HG03108 (cell line): ENCODE measurements around the gene RNU6-8.

Experiments
- ATAC-seq: cut with Tn5 transposase; IDR thresholded peaks from one replicate; pipeline ENCODE4 v1.9.1; 2021; ENCODE audit warnings: moderate library complexity; ENCODE audit not compliant: unreplicated experiment

RNU6-8 gene

DNA sequence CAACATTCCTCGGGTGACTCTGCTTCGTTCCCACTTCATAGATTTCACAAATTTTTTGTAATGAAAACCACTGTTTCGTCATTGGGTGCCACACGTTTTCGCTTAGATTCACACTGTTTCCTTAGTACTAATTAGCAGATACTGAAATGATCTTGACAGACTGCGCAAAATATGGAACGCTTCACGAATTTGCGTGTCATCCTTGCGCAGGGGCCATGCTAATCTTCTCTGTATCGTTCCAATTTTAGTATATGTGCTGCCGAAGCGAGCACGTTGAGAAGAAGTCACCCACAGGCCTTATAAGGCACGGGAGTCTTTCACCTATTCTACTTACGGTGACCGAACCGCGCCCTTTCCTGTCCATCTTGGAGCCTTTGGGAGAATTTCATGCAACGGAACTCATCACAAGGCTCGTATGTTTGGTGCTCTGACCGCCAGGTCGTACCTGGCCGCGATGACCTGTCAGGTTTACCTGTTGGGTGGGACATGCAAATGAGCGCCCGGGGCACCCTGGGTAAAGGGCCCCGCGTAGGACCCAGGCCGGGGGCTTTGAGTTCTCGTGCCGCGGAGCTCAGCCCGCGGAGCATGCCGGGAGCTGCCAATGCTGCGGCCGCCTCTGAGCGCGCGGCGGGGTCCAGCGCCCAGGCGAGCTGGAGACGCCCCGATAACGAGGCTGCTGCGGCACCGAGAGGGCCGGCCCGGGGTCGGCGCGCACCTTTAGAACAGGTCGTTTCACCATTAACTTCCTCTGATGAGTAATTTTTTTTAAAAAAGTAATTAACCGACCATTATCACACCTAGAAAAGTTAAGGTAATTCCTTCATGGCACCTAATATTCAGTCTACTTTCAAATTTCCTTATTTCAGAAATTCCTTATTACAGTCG is at the start of gene RNU6-8:
Gene RNU6-8, minus strand, starts transcription at position 272 of the 885 bp plus-strand sequence.
- ATAC-seq, result peak; percentile 53

DNA sequence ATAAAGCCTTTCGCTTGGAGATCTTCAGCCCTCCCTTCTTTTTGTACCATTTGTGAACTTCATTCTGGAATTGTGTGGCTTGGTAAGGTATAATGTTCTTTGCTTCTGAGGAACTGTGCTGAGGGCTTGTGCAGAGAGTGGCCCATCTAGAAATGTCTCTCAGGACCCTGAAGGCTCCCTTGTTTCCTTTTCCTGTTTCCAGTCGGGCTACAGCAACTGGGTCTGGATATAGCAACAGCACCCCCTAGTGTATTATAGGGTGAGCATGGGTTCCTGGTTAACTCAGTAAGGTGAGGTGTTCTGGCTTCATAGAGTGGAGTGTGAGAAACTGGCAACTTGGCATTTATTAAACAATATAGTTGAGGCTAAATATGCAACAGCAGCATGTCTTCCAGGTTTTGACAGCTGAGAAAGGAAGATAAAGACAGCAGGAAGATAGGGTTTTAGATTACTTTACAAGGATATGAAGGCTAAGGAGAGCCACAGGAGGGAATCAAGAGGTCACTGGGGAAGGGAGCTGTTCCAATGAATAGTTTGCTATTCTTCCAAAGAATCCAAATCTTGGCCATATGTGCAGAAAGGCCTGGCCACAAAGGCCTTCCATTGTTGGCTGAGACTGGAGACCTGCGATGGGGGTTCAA is 49.1 kb upstream of the RNU6-8 start:
- peak; percentile 62 for ATAC-seq

DNA sequence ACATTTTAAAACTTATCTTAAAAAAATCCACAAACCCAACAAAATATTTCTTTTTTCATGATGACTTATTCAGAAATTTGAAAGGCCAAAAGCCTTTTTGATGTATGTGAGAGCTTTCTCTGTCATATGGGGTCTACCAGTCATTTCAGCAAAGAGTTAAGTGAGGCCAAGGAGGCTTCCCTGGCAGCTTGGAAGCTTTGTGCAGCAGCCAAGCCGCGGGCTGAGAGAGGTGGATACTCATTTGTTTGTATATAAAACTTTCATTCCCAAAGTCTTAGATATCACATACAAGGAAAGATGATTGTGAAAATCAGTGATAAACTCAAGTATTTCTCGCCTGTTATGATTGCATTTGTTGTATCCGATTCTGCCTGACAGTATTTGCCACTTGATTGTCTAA is 48.5 kb upstream of the RNU6-8 start:
- ATAC-seq, result no peak

DNA sequence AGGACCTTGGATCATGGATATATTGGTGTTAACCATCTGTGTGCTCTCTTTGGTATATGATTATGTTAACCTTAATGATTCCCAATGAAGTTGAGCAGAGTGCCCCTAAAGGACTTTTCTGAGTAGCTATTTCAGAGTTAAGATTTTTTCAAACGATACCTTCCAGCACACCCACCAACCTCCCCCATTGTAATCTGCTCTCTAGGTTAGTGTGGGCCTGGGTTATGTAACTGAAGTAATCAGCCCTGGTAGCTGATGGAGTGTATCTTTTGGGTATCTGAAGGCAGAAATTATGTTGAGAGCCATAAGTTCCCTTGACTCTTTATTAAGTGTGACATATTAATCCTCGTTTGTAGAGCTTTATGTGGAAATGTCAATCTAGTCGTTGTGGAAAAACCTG is 47.6 kb upstream of the RNU6-8 start:
- no peak for ATAC-seq

DNA sequence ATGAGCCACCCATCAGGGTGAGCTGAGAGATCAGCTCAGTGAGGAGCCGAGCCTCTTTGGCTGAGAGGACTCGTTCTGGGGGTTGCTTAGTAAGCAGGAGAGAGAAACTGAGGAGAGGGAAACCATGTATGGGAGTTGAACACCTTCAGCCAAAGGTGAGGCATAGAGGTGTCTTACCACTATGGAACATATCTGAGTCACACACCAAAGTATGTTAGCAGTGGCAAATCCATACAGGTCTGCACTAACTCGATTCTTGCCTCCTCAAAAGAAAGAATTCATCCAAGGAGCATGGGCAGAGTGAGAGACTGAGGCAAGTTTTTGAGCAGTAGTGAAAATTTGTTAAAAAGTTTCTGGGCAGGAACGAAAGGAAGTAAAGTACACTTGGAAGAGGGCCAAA is 46.7 kb upstream of the RNU6-8 start:
- no peak for ATAC-seq

DNA sequence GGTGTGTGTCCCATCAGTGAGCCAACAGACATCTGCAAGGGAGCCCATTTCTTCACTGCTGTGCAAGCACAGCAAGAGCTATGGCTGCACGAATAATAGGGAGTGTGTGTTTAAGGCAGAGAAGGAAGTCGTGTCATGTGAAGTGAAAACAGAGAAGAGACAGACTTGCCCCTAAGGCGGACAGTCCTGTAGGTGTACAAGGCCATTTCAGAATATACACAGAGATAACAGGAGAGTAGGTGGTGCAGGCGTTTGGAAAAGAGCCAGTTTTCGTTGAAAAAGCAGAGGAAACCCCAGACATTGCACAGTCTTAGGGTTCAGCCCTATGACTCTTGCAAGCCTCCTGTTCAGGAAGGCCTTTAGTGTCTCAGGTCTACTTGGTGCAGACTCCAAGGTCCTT is 46.3 kb upstream of the RNU6-8 start:
- no peak for ATAC-seq

DNA sequence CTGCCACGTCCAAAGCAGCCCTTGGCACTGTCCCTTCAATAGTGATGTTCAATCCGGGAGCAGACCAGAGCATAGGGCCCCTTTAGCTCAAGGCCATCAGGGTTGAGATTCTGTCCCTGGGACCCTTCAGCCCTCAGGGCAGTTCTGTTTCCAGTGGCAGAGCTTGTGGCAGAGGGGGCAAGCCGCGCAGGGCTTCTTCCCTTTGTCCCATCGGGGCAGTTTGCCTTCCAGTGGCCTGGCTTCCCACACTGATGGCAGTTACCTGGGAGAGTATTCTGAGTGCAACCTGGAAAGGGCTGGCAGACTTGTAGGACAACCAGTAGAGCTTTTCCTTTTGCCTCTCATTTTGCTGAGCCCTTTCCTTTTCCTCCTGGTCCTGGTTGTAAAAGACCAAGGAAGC is 43.7 kb upstream of the RNU6-8 start:
- ATAC-seq, result no peak

DNA sequence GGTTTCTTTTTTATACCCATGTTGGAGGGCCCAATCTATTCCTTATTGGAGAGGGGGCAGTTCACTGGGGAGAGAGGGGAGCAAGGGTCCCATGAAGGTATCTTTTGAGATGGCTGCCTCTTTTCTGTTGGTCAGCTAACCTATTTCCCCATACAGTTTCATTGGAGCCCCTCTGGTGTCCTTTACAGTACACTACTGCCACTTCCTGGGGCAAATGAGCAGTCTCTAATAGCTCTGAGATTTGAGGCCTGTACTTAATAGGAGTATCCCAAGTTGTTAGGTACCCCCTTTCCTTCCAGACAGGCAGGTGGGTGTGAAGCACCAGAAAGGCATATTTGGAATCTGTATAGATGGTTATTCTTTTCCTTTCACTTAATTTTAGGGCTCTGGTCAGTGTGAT is 41.3 kb upstream of the RNU6-8 start:
- no peak for ATAC-seq

DNA sequence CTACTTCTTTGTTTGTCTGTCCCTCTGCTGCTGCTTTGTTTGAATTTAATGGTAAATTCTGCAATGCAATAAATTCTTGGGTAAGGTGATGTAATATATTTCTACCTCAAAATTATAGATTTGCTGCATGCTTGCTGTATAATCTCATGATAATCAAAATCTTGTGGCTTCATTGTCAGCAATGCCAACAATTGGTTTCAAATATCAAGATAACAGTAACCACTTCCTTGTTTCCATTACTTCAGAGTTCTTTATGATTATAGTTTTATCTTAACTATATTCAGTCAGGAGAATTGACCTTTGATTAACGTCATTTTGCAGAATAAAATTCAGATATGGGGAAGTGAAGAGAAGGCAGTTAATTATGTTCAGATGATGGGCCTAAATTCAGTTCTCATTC is 30.2 kb upstream of the RNU6-8 start:
- no peak for ATAC-seq

DNA sequence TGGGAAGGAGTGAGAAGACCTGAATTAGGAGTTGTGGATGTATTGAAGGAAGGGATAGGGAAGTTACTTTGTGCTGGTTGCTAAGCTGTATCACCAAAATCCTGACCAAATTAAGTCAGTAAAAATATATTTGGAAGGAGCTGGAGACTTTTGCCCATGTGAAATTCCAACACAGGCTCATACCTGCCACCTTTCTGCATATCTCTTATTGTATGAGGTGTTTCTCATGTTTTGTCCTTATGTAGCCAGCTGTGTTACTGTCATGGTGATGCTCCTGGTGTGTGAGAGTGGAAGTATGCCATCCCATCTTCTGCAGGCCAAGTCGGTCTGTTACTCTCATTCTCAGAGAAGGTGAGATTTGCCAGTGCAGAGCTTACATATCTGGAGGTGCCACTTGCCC is 29.4 kb upstream of the RNU6-8 start:
- ATAC-seq, result no peak

DNA sequence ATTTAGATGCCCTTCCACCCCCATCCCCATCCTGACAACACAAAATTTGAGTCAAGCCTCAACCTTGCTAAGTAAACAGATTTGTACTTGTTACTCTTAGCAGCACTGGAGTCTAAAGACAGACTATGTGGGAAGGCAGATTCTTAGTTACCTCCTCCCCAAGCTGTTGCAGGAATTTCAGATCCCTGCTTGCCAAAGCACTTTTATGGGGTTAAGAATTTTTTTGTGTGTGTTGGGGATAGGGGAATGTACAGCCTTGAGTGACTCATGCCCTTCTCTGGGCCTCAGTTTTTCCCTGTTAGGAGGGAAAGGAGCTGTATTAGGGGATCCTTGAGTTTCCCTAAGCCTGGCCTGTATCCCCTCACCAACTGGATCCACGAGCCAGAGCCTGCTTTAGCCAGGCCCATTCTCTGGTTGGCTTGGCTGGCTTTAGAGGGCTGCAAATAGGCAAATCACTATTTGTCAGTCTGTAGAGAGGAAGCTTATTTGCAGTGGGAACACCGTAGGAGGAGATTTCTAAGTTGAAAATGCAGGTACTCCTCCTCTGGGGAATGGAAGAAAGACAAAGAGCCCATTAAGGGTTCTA is 27.7 kb upstream of the RNU6-8 start:
- ATAC-seq, result no peak

DNA sequence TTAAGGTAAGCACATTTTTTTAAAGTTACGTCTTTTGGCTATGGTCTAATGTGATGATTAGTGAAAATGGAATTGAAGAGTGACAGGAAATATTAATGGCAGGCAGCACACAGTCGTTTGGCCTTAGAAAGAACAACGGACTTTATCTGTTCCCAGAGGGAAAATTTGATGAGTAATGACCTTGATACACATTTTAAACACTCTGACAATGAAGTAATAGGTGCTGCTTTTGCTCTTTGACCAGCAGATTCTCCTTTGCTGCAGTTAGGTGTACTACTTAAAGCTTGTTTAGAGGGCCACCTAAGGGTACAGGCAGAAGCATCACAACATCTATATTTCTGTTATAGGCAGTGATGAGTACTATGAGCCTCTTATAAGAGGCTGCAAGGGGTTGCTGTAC is 27.1 kb upstream of the RNU6-8 start:
- ATAC-seq, result no peak

DNA sequence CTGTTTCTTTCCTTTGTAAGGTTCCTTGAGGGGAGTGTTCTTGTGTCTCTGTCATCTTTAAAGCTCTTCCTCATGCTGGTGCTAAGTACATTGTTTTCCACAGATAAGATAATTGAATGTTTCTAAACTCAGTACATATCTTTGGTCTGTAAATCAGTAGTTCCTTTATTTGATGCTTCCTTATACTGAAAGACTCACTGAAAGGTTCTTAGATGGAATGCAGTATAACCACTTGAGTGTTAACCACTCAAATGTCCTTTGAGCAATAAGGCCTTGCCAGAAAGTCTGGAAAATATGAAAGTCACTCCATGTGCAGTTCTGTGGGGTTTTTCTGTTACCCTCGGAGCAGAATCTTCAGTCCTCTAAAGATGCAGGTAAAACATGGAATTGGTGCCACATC is 23.0 kb upstream of the RNU6-8 start:
- no peak for ATAC-seq

DNA sequence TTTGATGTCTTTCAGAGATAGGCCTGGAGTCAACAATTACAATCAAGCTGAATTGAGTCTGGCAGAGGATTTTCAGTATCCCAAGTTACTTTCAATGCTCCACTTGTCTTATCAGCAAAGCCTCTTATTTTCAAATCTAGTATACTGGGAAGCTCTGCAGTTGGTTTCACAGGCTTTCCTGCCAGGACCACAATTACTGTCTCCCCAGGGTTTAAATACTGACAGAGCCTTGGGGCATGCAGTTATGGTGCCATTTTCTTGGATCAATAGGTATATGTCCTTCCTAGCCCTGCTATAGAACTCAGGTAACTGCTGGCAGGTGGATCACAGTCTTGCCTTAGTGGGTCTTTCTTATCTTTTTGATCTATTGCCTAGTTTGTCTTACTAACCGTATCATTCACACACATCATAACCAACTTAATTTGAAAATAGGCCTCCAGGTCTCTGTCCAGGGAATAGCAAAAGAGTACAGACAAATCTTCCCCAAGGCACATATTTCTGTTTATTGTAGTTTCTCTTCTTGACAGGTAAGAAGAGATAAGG is 22.4 kb upstream of the RNU6-8 start:
- ATAC-seq, result no peak

DNA sequence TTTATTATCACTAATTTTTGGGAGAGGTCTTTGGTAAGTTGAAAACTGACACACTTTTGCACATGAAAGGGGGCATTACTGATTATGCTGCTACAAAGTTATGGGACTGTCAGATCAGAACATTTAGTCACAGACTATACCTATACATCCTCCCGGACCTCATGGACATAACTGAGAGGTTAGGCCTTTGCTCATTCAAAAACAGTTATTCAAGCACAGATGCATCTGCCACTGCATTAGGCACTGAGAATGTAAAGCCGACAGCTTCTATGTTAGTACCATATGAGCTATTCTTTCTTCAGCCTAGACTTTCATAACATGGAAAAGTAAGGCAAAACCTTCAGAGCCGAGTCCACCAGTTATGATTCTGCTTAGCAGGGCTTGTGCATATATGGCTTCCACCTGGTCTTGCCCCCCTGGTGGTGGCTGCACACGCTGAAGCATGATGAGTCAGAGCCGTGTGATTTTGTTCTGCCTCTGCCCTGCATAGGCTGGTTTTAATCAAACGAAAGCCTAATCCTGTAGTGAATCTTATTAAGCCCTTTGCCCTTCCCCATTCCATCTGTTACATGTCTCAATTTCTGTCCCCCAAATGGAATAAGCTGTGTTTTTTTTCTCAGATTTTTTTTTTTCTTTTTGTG is 21.8 kb upstream of the RNU6-8 start:
- no peak for ATAC-seq

DNA sequence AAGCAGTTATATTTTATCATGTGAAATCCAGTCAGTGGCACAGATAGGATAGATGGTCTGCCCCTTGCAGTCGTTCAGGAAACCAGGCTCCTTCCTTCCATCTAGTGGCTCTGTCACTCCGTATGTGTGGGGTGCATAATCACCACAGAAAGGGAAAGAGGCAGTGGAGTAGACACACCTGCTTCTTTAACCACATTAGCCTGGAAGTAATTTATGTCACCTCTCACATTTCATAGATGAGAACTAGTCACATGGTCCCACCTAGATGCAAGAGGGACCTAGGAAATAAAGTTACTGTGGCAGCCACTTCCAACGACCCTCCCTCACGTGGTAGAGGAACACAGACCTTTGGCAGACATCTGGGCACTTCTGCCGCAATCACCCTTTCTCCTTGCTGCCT is 14.2 kb upstream of the RNU6-8 start:
- no peak for ATAC-seq

DNA sequence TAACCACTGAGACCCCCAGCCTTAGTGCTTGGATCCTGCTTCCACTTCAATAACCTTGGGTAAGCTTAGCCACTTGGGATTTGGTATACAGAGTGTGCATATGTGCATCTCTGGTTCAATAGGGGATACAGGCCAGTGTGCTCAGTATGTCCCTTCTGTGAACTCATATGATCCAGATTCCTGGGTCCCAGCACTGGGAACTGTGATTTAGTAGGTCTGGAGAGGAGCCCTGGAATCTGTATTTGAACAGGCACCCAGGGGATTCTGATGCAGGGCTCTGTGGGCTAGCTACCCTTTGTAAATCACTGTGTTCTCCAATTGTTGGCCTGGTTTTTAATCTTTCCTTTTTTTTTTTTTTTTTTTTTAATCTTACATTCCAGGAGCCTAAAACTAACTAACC is 9.8 kb upstream of the RNU6-8 start:
- no peak for ATAC-seq

DNA sequence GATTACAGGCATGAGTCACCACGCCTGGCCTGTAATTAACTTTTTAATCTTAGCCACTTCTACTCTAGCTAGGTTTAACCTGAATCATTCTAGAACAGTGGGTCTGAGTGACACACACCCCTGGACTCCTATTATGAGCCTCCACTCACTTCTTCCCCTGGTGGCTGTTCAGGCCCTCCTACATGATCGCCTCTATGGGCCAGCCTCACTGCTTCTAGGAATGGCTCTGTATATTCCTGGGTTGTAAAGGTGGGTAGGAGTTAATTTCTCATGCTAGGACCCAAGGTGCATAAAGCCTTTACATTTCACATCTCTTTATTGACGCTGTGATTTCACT is 8.0 kb upstream of the RNU6-8 start:
- ATAC-seq, result no peak

DNA sequence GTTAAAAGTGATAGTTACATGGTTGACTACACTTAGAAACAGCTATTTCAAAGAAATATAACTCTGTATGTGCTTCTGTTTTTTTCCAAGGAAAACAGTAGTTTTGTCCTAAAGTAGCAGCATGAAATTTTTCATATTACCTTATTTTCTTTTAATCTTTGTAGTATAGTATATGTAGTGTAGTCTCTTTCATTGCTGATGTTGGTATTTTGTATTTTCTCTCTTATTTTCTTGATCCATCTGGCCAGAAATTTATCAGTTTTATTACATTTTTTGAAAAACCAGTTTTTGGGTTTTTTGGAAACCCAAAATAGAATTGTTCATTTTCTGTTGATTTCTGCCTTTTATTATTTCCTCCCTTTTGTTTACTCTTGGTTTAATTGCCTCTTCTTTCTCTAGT is 6.4 kb upstream of the RNU6-8 start:
- no peak for ATAC-seq

DNA sequence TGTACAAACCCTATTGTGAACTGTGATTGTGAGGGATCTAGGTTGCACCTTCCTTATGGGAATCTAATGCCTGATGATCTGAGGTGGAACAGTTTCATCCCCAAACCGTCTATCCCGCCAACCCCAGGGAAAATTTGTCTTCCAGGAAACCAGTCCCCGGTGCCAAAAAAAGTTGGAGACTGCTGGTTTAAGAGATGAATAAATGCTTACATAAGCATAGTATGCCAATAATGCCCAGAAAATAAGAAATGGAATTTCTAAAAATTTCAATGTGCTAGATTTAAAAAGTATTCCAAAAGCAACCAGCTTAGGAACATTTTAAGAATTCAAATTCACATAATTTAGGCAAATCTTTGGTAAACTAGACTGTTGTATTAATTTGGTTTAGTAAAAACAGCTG is 5.4 kb upstream of the RNU6-8 start:
- no peak for ATAC-seq

DNA sequence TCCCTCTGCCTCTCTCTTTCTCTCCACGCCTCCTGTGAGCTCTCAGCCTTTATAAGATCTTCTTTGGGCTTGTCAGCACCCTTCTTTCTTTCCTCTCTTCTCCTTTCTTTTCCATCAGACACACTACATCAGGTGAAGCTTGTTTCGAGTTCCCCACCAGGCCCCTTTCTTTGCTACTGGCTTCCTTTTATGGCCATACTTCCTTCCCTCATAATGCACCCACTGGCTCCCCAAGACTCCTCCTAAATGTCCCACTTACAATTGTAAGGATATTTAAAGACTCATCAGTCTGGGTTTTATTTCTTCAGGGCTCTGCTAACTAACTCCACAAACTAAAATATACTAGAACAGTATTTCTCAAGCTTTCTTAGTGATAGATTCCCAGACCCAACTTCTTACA is 3.5 kb upstream of the RNU6-8 start:
- no peak for ATAC-seq

DNA sequence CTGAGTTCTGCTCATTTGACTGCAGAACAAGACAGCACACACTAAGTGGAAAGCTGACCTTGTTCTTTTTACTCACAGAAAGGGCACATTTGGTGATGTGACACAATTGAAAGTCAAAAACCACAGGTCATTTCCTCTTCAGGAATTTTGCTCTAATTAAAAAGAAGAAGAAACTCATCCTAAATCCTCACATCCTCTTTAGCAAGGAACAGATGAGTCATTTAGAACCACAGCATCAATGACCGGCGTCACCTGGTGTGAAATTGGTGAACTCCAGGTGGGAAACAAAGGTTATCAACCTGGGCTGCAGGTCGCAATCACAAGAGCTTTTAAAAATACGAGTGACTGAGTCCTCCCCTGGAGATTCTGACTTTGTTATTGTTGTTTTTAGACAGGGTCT is 2.9 kb upstream of the RNU6-8 start:
- no peak for ATAC-seq
